ENCODE results near the gene YWHAB.

GRCh38 chr20:44918342-44918741 lies 32.8 kb downstream of the YWHAB start:
- TF ChIP-seq POLR2A (IDR thresholded peaks at IDR 0.05; ENCODE audit: low read length) (no peak), GATA1 (IDR thresholded peaks at IDR 0.05; ENCODE audit: low read depth, low read length) (no peak)

Measured in erythroblast (primary cell).